Caco-2 (cell line): Measurements from ENCODE around the gene C20orf144. TPM values are rescaled to one million over a fixed set of nuclear protein-coding genes. Genes with fewer than 3 reads are reported as not detected.
"Not testable (repeated sequence)": the region's sequence is repeated elsewhere in the genome, so short reads cannot be mapped to it uniquely, and the experiment has no call there.

Experiments
- BruUV-seq: library from RNA; stranded (reverse); fragments of 400-500 nt; replicated peaks from 2 replicates; lab custom pipeline; 2021; lab: Mats Ljungman, UMichigan
- CTCF ChIA-PET: fragments of 300-600 bp; sonication (Branson Sonifier 250); formaldehyde crosslinking; loops from one replicate; lab custom pipeline; 2022; ENCODE audit warnings: antibody characterized with exemption; lab: Charles Lee
- POLR2A ChIA-PET: fragments of 300-600 bp; sonication (Branson Sonifier 250); formaldehyde crosslinking; loops from one replicate; lab custom pipeline; 2022; ENCODE audit warnings: antibody characterized with exemption; lab: Charles Lee
- DNase-seq, 2 experiments: peaks; one replicate each; pipeline versions ENCODE4 v3.0.0 to v3.0.0-alpha.2; 2020 to 2022
- H3K27me3 ChIP-seq: replicated peaks from 2 replicates; pipeline ENCODE4 v1.6.0; 2011; ENCODE audit warnings: low read length; ENCODE audit not compliant: control insufficient read depth, insufficient read depth
- H3K36me3 ChIP-seq: 2 replicates; pipeline ENCODE4 v1.5.1; 2011; ENCODE audit warnings: low read length; ENCODE audit not compliant: control insufficient read depth, insufficient read depth
- H3K4me1 ChIP-seq: fragments of 250-450 bp; sonication (Bioruptor Pico); 2 replicates; pipeline ENCODE4 v1.5.1; 2020; ENCODE audit warnings: mild to moderate bottlenecking
- H3K4me3 ChIP-seq: 2 replicates; pipeline ENCODE4 v1.5.1; 2011; ENCODE audit warnings: low read depth, mild to moderate bottlenecking, control low read depth, low read length
- H3K9me3 ChIP-seq: fragments of 250-450 bp; sonication (Bioruptor Pico); 2 replicates; pipeline ENCODE4 v1.5.1; 2020; ENCODE audit warnings: mild to moderate bottlenecking, moderate library complexity
- H3K27ac Mint-ChIP-seq: one replicate; pipeline ENCODE4 v1.8.0; 2022; ENCODE audit warnings: mixed read lengths; ENCODE audit not compliant: unreplicated experiment
- H3K27me3 Mint-ChIP-seq: one replicate; pipeline ENCODE4 v1.8.0; 2022; ENCODE audit warnings: mixed read lengths; ENCODE audit not compliant: insufficient read depth, unreplicated experiment
- H3K36me3 Mint-ChIP-seq: one replicate; pipeline ENCODE4 v1.8.0; 2022; ENCODE audit warnings: mild to moderate bottlenecking, mixed read lengths; ENCODE audit not compliant: insufficient read depth, unreplicated experiment
- H3K4me1 Mint-ChIP-seq: one replicate; pipeline ENCODE4 v1.8.0; 2022; ENCODE audit warnings: low read depth, mixed read lengths; ENCODE audit not compliant: unreplicated experiment
- H3K4me3 Mint-ChIP-seq: one replicate; pipeline ENCODE4 v1.8.0; 2022; ENCODE audit warnings: mild to moderate bottlenecking, moderate library complexity, mixed read lengths; ENCODE audit not compliant: unreplicated experiment
- H3K9me3 Mint-ChIP-seq: one replicate; pipeline ENCODE4 v1.8.0; 2022; ENCODE audit warnings: mixed read lengths; ENCODE audit not compliant: unreplicated experiment
- CTCF ChIP-seq, 2 experiments: fragments of 200-600 bp in 1 of 2; IDR thresholded peaks; 1 replicate in 1 of 2; 2 replicates in 1 of 2; pipeline versions ENCODE4 v1.5.1 to v1.8.0; 2011 to 2022; ENCODE audit warnings: antibody characterized with exemption in 1 of 2, control low read depth in 1 of 2, inconsistent platforms in 1 of 2, low read depth in 1 of 2, low read length in 1 of 2, mild to moderate bottlenecking in 1 of 2, moderate library complexity in 1 of 2; ENCODE audit not compliant: insufficient read depth in 1 of 2, severe bottlenecking in 1 of 2, unreplicated experiment in 1 of 2
- intact Hi-C: fragments of 100-400 bp; cut with micrococcal nuclease; formaldehyde crosslinking; loops from one replicate; pipeline ENCODE4 v1.10.0; 2022; ENCODE audit not compliant: unreplicated experiment
- total RNA-seq: library from RNA; stranded (reverse); gene quantifications from 2 replicates; pipeline ENCODE4 v1.2.3, GENCODE V29; 2022

Gene C20orf144
- total RNA-seq, 1 experiment from 2014 or later = 0.18 TPM

- Mint-ChIP-seq H3K27me3 (no peaks in the 10 kb centered on the region), H3K4me3 (no peak overlapping the region), H3K4me1 (no peaks in the 10 kb centered on the region), H3K36me3 (peaks cover 58% of the 10 kb centered on the region), H3K9me3 (no peaks in the 10 kb centered on the region), H3K27ac (no peak overlapping the region)
- no peak for DNase-seq
- no TSS peak for BruUV-seq
- ChIA-PET POLR2A (no interaction called here), CTCF (interaction anchor here (0.7 to 0.8 kb wide), 2 partner anchors 9 to 188 kb away, joined by 3 to 4 read pairs; no protein-coding TSS in a partner anchor)
- intact Hi-C loops = no loop called here
- Histone ChIP-seq H3K9me3 (no peaks in the 10 kb centered on the region), H3K36me3 (no peaks in the 10 kb centered on the region), H3K27me3 (no peaks in the 10 kb centered on the region), H3K4me1 (peaks cover 9% of the 10 kb centered on the region; the same call in 1 of the 2 replicates), H3K4me3 (no peak overlapping the region)
- no peak for TF ChIP-seq CTCF (IDR thresholded peaks at IDR 0.05; ENCODE audit: insufficient read depth in 1 of 2, low read depth in 1 of 2, low read length in 1 of 2, severe bottlenecking in 1 of 2, unreplicated experiment in 1 of 2)
These were observed 17.1 kb upstream of the C20orf144 start for GRCh38 chr20:33645072-33645358.

GRCh38 chr20:33645396-33645795 lies 16.7 kb upstream of the C20orf144 start:
- TF ChIP-seq CTCF (IDR thresholded peaks at IDR 0.05; ENCODE audit: insufficient read depth in 1 of 2, low read depth in 1 of 2, low read length in 1 of 2, severe bottlenecking in 1 of 2, unreplicated experiment in 1 of 2) = no peak
- peaks cover 9% of the 10 kb centered on the region; the same call in 1 of the 2 replicates for H3K4me1 ChIP-seq
- peak in 1 of 2 experiments; percentile 26 for DNase-seq
- Mint-ChIP-seq H3K27ac (no peak overlapping the region), H3K4me1 (no peaks in the 10 kb centered on the region), H3K4me3 (no peak overlapping the region), H3K27me3 (no peaks in the 10 kb centered on the region), H3K9me3 (no peaks in the 10 kb centered on the region), H3K36me3 (peaks cover 54% of the 10 kb centered on the region)
- H3K27me3 ChIP-seq = no peaks in the 10 kb centered on the region
- H3K4me3 ChIP-seq = no peak overlapping the region
- POLR2A ChIA-PET = no interaction called here
- H3K36me3 ChIP-seq = no peaks in the 10 kb centered on the region
- intact Hi-C loops = no loop called here
- no TSS peak for BruUV-seq
- H3K9me3 ChIP-seq = no peaks in the 10 kb centered on the region
- CTCF ChIA-PET = interaction anchor here (0.8 kb wide), 1 partner anchor 8 kb away, joined by 4 read pairs; no protein-coding TSS in a partner anchor

- peaks cover 54% of the 10 kb centered on the region for H3K36me3 Mint-ChIP-seq
- intact Hi-C loops = no loop called here
- no peaks in the 10 kb centered on the region for H3K9me3 ChIP-seq
- no TSS peak for BruUV-seq
- H3K4me1 Mint-ChIP-seq = no peaks in the 10 kb centered on the region
- no peaks in the 10 kb centered on the region for H3K9me3 Mint-ChIP-seq
- peak in 1 of 2 experiments; percentile 34 for DNase-seq
- H3K27me3 Mint-ChIP-seq = no peaks in the 10 kb centered on the region
- no peak overlapping the region for H3K4me3 ChIP-seq
- ChIA-PET CTCF (no interaction called here), POLR2A (no interaction called here)
- no peak overlapping the region for H3K4me3 Mint-ChIP-seq
- no peak overlapping the region for H3K27ac Mint-ChIP-seq
- H3K27me3 ChIP-seq = no peaks in the 10 kb centered on the region
- peaks cover 9% of the 10 kb centered on the region; the same call in 1 of the 2 replicates for H3K4me1 ChIP-seq
- TF ChIP-seq CTCF (IDR thresholded peaks at IDR 0.05; ENCODE audit: insufficient read depth in 1 of 2, low read depth in 1 of 2, low read length in 1 of 2, severe bottlenecking in 1 of 2, unreplicated experiment in 1 of 2) = no peak
- no peaks in the 10 kb centered on the region for H3K36me3 ChIP-seq
These were observed 15.9 kb upstream of the C20orf144 start for GRCh38 chr20:33646191-33646590.

- H3K9me3 ChIP-seq, H3K36me3 ChIP-seq, H3K4me3 ChIP-seq, BruUV-seq, H3K27me3 Mint-ChIP-seq, H3K27ac Mint-ChIP-seq, H3K27me3 ChIP-seq, H3K4me3 Mint-ChIP-seq, intact Hi-C loops, H3K4me1 ChIP-seq, H3K4me1 Mint-ChIP-seq, H3K9me3 Mint-ChIP-seq: not testable (repeated sequence)
- ChIA-PET CTCF (interaction anchor here (1.0 to 2.3 kb wide), 2 partner anchors 21 to 190 kb away, joined by 3 to 11 read pairs; no protein-coding TSS in a partner anchor), POLR2A (interaction anchor here (0.6 kb wide), 1 partner anchor 189 kb away, joined by 4 read pairs; no protein-coding TSS in a partner anchor)
- H3K36me3 Mint-ChIP-seq = peaks cover 54% of the 10 kb centered on the region
- DNase-seq = peak in 1 of 2 experiments; percentile 35
These were observed 15.0 kb upstream of the C20orf144 start for GRCh38 chr20:33646959-33647602.
